ENCODE results near the gene SHISA9. TPM values are rescaled to one million over a fixed set of nuclear protein-coding genes. Genes with fewer than 3 reads are reported as not detected.

The SHISA9 gene
- total RNA-seq, 1 experiment from 2014 or later = 0.29 TPM

GRCh38 chr16:13081825-13082331 lies 180.5 kb downstream of the SHISA9 start:
- TF ChIP-seq CTCF (IDR thresholded peaks at IDR 0.05; ENCODE audit: insufficient read depth in 1 of 2, low read depth in 1 of 2, low read length in 1 of 2, severe bottlenecking in 1 of 2, unreplicated experiment in 1 of 2) = no peak
- CTCF ChIA-PET = no interaction called here
- H3K4me3 ChIP-seq (ENCODE audit: low read depth, low read length) = no peak overlapping the region
- no peak overlapping the region for H3K4me3 Mint-ChIP-seq (ENCODE audit: unreplicated experiment)
- H3K4me1 Mint-ChIP-seq (ENCODE audit: low read depth, unreplicated experiment) = peaks cover 9% of the 10 kb centered on the region
- intact Hi-C loops (cut with micrococcal nuclease; ENCODE audit: unreplicated experiment) = no loop called here
- H3K36me3 Mint-ChIP-seq (ENCODE audit: insufficient read depth, unreplicated experiment) = no peaks in the 10 kb centered on the region
- DNase-seq = no peak
- H3K27ac Mint-ChIP-seq (ENCODE audit: unreplicated experiment) = no peak overlapping the region
- H3K4me1 ChIP-seq = no peaks in the 10 kb centered on the region
- no TSS peak for BruUV-seq (replicated peaks)
- H3K9me3 ChIP-seq = no peaks in the 10 kb centered on the region
- H3K27me3 ChIP-seq (replicated peaks; ENCODE audit: control insufficient read depth, insufficient read depth, low read length) = no peaks in the 10 kb centered on the region
- peaks cover 11% of the 10 kb centered on the region for H3K9me3 Mint-ChIP-seq (ENCODE audit: unreplicated experiment)
- no peaks in the 10 kb centered on the region for H3K36me3 ChIP-seq (ENCODE audit: control insufficient read depth, insufficient read depth, low read length)
- peaks cover 5% of the 10 kb centered on the region for H3K27me3 Mint-ChIP-seq (ENCODE audit: insufficient read depth, unreplicated experiment)
- POLR2A ChIA-PET = no interaction called here

GRCh38 chr16:13083681-13084080 lies 182.3 kb downstream of the SHISA9 start:
- ChIA-PET CTCF (no interaction called here), POLR2A (no interaction called here)
- no peak for DNase-seq
- H3K36me3 Mint-ChIP-seq (ENCODE audit: insufficient read depth, unreplicated experiment) = no peaks in the 10 kb centered on the region
- intact Hi-C loops (cut with micrococcal nuclease; ENCODE audit: unreplicated experiment) = no loop called here
- Histone ChIP-seq H3K9me3 (no peaks in the 10 kb centered on the region), H3K27me3 (replicated peaks; ENCODE audit: control insufficient read depth, insufficient read depth, low read length) (no peaks in the 10 kb centered on the region), H3K36me3 (ENCODE audit: control insufficient read depth, insufficient read depth, low read length) (no peaks in the 10 kb centered on the region), H3K4me3 (ENCODE audit: low read depth, low read length) (no peak overlapping the region), H3K4me1 (no peaks in the 10 kb centered on the region)
- no peak for TF ChIP-seq CTCF (IDR thresholded peaks at IDR 0.05; ENCODE audit: insufficient read depth in 1 of 2, low read depth in 1 of 2, low read length in 1 of 2, severe bottlenecking in 1 of 2, unreplicated experiment in 1 of 2)
- peaks cover 9% of the 10 kb centered on the region for H3K4me1 Mint-ChIP-seq (ENCODE audit: low read depth, unreplicated experiment)
- H3K9me3 Mint-ChIP-seq (ENCODE audit: unreplicated experiment) = peaks cover 11% of the 10 kb centered on the region
- no TSS peak for BruUV-seq (replicated peaks)
- H3K4me3 Mint-ChIP-seq (ENCODE audit: unreplicated experiment) = no peak overlapping the region
- peaks cover 3% of the 10 kb centered on the region for H3K27me3 Mint-ChIP-seq (ENCODE audit: insufficient read depth, unreplicated experiment)
- H3K27ac Mint-ChIP-seq (ENCODE audit: unreplicated experiment) = no peak overlapping the region

DNA sequence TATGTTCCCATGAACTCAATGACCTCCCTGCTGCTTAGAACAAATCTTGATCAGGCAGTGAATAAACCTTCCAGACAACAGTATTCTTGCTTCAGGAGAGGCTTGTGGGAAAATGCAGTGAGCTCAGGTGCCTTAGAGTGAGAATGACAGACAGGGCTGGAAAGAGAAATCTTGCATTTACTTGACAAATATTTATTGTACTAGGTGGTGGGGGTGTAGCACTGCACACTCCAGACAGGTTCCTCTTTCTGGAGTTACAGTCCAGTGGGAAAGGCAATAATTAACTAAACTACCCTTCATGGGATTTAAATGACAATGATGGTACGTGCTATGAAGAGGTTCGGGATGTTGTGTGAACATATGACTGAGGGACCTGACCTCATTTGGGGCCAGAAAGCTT lies 182.9 kb downstream of the SHISA9 start:
- BruUV-seq (replicated peaks) = no TSS peak
- no peaks in the 10 kb centered on the region for H3K36me3 Mint-ChIP-seq (ENCODE audit: insufficient read depth, unreplicated experiment)
- ChIA-PET CTCF (no interaction called here), POLR2A (no interaction called here)
- no peak overlapping the region for H3K4me3 Mint-ChIP-seq (ENCODE audit: unreplicated experiment)
- Histone ChIP-seq H3K4me3 (ENCODE audit: low read depth, low read length) (no peak overlapping the region), H3K9me3 (no peaks in the 10 kb centered on the region), H3K36me3 (ENCODE audit: control insufficient read depth, insufficient read depth, low read length) (no peaks in the 10 kb centered on the region), H3K27me3 (replicated peaks; ENCODE audit: control insufficient read depth, insufficient read depth, low read length) (no peaks in the 10 kb centered on the region), H3K4me1 (no peaks in the 10 kb centered on the region)
- peaks cover 14% of the 10 kb centered on the region for H3K9me3 Mint-ChIP-seq (ENCODE audit: unreplicated experiment)
- H3K27ac Mint-ChIP-seq (ENCODE audit: unreplicated experiment) = no peak overlapping the region
- no peak for TF ChIP-seq CTCF (IDR thresholded peaks at IDR 0.05; ENCODE audit: insufficient read depth in 1 of 2, low read depth in 1 of 2, low read length in 1 of 2, severe bottlenecking in 1 of 2, unreplicated experiment in 1 of 2)
- no peak for DNase-seq
- peaks cover 3% of the 10 kb centered on the region for H3K27me3 Mint-ChIP-seq (ENCODE audit: insufficient read depth, unreplicated experiment)
- intact Hi-C loops (cut with micrococcal nuclease; ENCODE audit: unreplicated experiment) = no loop called here
- peaks cover 9% of the 10 kb centered on the region for H3K4me1 Mint-ChIP-seq (ENCODE audit: low read depth, unreplicated experiment)
